Measurements from ENCODE around the gene MYORG. TPM values are rescaled to one million over a fixed set of nuclear protein-coding genes. Genes with fewer than 3 reads are reported as not detected.

The MYORG gene
- total and polyA plus RNA-seq, 4 donors, result 11.4 to 26.6 (median 19.3) TPM

- H3K36me3 ChIP-seq (ENCODE audit: control insufficient read depth in 4 of 4, insufficient read depth in 3 of 4, low read depth in 1 of 4, low read length in 3 of 4), result peaks cover 3 to 11% (median 7%) of the 10 kb centered on the region in 4 donors
- H3K9ac ChIP-seq (ENCODE audit: low read depth in 1 of 2, low read length in 2 of 2), result no peak overlapping the region
- WGBS, result 84% methylated on average over 2 of the region's 2 CpGs
- TF ChIP-seq NR2F2 (IDR thresholded peaks at IDR 0.05) (no peak), RAD21 (IDR thresholded peaks at IDR 0.05) (no peak), HNF4A (conservative IDR thresholded peaks at IDR 0.05) (no peak), ZBTB33 (IDR thresholded peaks at IDR 0.05) (no peak), SP1 (IDR thresholded peaks at IDR 0.05) (no peak), TAF1 (conservative IDR thresholded peaks at IDR 0.05) (no peak), REST (IDR thresholded peaks at IDR 0.05) (no peak), CTCF (IDR thresholded peaks at IDR 0.05; ENCODE audit: low read depth, low read length, missing input control) (no peak), FOXA1 (IDR thresholded peaks at IDR 0.05) (no peak), GABPA (IDR thresholded peaks at IDR 0.05 in 1 of 2, conservative IDR thresholded peaks at IDR 0.05 in 1 of 2) (no peak), EGR1 (IDR thresholded peaks at IDR 0.05; ENCODE audit: low read depth in 2 of 2) (no peak), YY1 (IDR thresholded peaks at IDR 0.05) (no peak), JUND (IDR thresholded peaks at IDR 0.05) (no peak), MAX (IDR thresholded peaks at IDR 0.05) (no peak), RXRA (IDR thresholded peaks at IDR 0.05) (no peak), FOXA2 (IDR thresholded peaks at IDR 0.05) (no peak), HNF4G (IDR thresholded peaks at IDR 0.05) (no peak), ATF3 (IDR thresholded peaks at IDR 0.05) (no peak)
- peak overlapping the region; percentile 44 to 48 for H3K27ac ChIP-seq (ENCODE audit: low read depth in 1 of 2, low read length in 2 of 2)
- no peak overlapping the region for H3K4me3 ChIP-seq (ENCODE audit: low read depth in 1 of 3, low read length in 3 of 3)
- H3K9me3 ChIP-seq (ENCODE audit: control insufficient read depth in 4 of 4, low read length in 3 of 4), result no peaks in the 10 kb centered on the region
- no peak for DNase-seq (ENCODE audit: low spot score)
- H3K4me1 ChIP-seq (ENCODE audit: control insufficient read depth in 4 of 4, insufficient read depth in 4 of 4, low read length in 3 of 4), result peaks cover 8 to 54% (median 38%) of the 10 kb centered on the region in 4 donors
- no peaks in the 10 kb centered on the region for H3K27me3 ChIP-seq (ENCODE audit: control insufficient read depth in 4 of 4, insufficient read depth in 4 of 4, low read length in 3 of 4)
Observed at GRCh38 chr9:34373749-34374148, 2.9 kb downstream of the MYORG start.

Measured in liver (tissue), 9 donors.